Measurements from ENCODE around the gene TTLL12.

Gene TTLL12

DNA sequence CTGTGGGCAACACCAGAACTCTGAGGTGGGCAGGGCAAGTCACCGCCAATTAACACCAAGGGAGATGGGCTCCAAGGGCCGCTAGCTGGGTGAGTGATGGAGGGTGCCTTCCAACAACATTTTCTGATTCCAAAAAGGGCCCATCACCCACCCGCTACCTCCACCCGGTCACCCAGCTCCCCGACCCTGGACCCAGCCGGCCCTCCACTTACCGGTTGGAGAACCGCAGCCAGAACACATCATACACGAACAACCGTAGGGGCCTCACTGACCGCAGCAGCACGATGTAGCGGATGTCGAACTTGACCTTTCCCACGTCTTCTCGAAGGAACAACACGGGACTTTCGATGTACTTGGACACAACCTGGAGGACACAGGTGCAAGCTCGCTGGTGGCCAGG, 14.7 kb downstream of the TTLL12 start:
- DNase-seq (ENCODE audit: low spot score) = no peak

DNA sequence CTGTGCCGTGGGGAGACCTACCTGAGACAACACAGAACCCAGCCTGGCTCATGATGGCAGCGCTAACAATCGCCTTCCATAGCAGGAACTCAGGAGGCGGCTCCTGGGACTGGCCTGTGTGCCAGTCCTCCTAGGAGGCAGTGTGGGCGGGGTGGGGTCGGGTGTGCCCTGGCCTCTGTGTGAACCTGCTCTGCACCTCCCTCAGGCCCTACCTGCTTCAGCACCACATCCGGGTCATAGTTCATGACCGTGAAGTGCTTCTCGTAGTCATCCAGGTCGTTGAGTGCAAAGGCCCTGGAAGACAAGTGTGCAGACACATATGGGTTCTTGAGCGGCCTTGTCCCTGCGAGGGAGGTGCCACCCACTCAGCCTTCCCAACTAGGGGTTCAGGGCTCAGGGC, 15.3 kb downstream of the TTLL12 start:
- DNase-seq (ENCODE audit: low spot score) = no peak

DNA sequence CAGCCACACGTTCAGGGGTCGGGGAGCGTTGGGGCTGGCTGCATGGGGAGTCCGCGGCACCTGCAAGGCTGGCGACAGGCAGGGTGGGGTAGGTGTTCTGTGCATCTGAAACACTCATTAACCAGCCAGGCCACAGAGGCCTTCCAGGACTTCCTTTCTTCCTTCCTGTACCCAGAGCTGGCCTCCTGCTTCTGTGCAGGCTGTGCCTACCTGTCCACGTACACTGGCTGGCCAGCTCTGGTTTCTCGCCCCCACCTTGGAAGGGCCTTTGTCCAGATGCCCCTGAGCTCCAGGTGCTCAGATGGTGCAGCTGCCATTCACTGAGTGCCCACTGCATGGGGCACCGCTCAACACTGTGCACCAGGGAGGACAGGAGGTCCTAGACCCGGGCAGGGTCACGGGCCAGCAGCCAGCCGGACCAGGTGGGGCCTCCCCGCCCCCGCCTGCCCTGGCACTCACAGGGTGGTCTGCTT, 15.9 kb downstream of the TTLL12 start:
- no peak for DNase-seq (ENCODE audit: low spot score)

- DNase-seq (ENCODE audit: low spot score) = no peak
These were observed 16.8 kb downstream of the TTLL12 start for GRCh38 chr22:43170131-43170480.

DNA sequence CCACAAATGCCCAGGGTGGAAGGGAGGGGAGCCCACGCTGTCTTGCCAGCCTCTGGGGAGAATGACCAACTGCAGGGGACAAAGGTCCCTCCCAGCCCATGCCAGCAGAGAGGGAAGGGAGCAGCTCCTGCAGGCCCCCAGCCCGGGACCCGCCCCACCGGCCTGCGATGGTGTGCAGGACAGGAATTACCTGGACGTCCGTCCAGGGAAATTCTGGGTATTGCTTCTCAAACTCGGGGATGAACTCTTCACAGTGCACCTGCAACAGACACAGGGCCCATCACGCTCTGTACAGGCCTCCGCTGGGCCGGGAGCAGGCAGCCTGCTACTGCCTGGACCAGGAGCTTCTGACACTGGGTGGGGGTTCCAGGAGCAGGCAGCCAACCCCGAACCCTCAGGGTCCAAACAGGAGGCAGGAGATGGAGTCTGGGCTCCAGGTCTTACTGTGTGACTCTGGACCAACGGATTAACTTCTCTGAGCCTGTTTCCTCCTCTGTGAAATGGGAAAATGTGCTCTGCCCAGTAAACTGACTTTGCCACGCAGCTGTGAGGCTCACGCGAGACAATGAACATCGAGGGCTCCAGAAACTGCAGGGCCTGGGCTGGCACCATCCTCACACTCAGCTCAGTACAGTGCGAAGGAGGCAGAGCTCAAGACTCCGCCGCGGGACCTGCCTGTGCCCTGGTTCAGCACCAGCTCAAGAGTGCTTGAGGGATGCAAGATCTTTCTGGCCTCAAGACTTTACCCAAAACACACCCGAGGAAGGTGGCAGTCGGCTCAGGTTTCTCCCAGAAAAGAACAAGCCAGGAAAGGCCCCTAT, 17.4 kb downstream of the TTLL12 start:
- no peak for DNase-seq (ENCODE audit: low spot score)

DNA sequence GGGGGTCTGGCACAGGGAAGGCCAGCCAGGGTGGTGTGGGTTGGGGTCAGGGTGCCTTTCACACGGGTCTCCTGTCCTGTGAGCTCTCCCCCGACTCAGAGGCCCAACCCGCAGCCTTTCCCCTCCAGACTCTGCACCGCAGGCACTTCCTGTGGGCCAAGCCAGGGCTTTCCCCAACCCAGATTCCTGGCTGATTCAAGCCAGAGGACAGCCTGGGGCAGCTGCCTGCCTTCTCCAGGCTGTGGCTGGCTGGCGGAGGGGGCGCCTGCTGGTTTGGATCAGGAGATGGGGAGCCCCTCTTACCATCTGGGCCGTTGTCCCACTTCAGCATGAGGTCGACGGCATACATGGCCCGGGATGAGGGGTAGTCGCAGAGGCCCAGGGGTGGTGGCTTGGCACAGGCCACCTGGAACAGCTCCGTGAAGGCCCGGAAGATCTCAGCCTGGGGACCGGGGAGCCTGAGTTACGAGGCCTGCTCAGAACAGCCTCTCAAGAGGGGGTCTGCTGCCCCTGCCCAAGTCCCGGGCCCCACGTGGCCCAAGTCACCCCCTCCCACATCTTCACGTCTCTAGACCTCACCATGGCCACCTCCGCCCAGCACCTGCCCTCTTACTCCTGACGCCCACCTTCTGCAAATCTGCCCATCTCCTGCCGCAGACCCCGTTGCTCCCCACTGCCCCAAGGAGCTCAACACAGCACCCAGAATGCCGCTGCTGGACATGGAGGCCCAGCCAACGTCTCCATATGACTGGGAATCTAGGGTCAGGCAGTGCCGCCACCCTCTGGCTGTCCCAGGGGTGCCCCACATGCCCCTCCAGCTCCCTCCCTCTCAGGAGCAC, 18.2 kb downstream of the TTLL12 start:
- no peak for DNase-seq (ENCODE audit: low spot score)

GRCh38 chr22:43167001-43167589, 19.8 kb downstream of the TTLL12 start:
- DNase-seq (ENCODE audit: low spot score) = no peak

GRCh38 chr22:43166132-43166930, 20.6 kb downstream of the TTLL12 start:
- no peak for DNase-seq (ENCODE audit: low spot score)

GRCh38 chr22:43164636-43165035, 22.3 kb downstream of the TTLL12 start:
- DNase-seq (ENCODE audit: low spot score) = no peak

GRCh38 chr22:43163241-43163795, 23.6 kb downstream of the TTLL12 start:
- no peak for DNase-seq (ENCODE audit: low spot score)

- DNase-seq (ENCODE audit: low spot score) = no peak
These were observed 24.4 kb downstream of the TTLL12 start for GRCh38 chr22:43162412-43163150.

- no peak for DNase-seq (ENCODE audit: low spot score)
These were observed 26.3 kb downstream of the TTLL12 start for GRCh38 chr22:43160497-43161126.

DNA sequence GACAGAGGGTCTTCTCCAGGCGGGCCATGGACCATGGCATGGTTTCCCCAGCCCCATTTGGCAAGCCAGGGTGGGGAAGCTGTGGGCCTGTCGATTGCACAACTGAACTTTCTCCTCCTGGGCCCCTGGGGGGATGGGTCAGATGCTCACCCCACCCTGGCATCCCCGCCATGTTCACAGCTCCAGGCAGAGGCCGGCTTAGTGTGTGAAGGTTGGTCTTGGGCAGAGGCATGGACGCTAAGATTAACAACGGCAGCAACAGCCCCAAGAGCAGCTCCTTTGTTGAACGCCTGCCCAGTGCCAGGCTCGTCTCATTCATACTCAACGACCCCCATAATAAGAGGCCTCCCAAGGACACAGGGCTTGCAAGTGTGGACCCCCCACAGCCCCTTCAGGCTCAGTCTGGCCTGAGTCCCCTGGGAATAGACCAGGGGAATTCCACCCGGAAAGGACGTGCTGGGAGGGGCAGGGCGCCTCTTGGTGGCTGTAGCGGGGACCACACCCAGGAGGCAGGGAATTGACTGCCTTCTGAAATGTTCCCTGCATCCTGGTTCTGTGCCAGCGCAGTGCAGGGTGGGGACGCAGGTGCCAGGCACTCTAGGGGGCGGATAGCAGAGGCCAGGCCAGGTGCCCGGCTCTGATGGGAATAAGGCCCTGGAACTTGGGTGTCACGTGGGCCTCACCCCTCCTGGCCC, 27.3 kb downstream of the TTLL12 start:
- peak; percentile 79 for DNase-seq (ENCODE audit: low spot score)

GRCh38 chr22:43158778-43159483, 28.0 kb downstream of the TTLL12 start:
- no peak for DNase-seq (ENCODE audit: low spot score)

- DNase-seq (ENCODE audit: low spot score) = no peak
These were observed 28.9 kb downstream of the TTLL12 start for GRCh38 chr22:43157874-43158546.

GRCh38 chr22:43156413-43156812, 30.5 kb downstream of the TTLL12 start:
- DNase-seq (ENCODE audit: low spot score) = no peak

DNA sequence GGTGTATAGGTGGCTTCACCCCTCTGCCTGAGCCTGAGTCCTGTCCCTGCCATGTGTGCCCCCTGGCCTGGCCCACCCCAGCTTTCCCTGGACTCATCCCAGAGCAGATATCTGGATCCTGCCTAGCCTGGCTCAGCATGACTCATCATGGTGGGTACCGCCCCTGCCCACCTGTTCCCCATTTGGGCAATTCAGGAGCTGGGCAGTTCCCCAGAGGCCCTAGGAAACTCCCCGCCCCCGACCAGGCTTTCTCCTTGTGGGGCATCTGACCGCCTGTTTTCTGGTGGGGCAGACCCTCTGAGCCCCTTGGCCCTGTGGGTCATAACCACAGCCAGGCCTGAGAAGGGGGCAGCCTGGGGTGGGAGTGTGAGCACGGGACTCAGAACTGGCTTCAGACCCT, 31.1 kb downstream of the TTLL12 start:
- no peak for DNase-seq (ENCODE audit: low spot score)

DNA sequence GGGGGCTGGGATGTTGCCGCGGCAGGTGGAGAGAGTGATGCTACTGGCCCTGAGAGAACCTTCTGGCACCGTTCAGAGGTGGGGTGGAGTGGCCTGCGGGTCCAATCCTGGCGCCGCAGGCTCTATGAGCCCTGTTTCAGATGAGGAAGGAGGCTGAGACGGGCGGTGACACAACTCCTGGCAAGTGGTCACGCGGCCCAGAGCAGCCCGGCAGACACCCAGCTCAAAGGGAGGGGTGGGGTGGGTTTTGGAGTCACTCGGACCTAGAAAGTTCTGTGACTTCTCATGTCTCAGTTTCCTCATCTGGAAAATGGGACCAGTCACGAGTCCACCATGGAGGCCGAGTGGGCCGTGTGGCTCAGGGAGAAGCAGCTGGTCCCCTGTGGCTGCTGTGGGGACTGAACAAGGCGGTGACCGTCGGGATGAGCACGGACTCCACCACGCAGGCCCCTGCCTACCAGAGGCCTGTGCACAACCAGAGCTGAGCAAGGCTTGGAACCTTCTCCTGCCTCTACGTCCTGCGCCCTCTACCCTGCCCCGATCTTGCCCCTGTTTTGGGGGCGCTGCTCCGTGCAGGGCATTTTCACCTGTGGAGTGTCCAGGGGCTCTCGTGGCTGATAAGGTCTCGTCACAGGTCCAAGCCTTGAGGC, 31.9 kb downstream of the TTLL12 start:
- no peak for DNase-seq (ENCODE audit: low spot score)

All from iPS-NIHi11 (cell line).